Transverse colon (tissue), 4 donors: Measurements from ENCODE around the gene LINC00237. TPM values are rescaled to one million over a fixed set of nuclear protein-coding genes. Genes with fewer than 3 reads are reported as not detected.

ENCODE experiments used
- DNase-seq: peaks from one replicate; pipeline ENCODE4 v3.0.0-alpha.2; 2019
- H3K27ac ChIP-seq, 4 donors: fragments of 200-600 bp; sonication (generic); 2 replicates each; pipeline ENCODE4 v1.5.1; 2016 to 2018; ENCODE audit warnings: inconsistent platforms in 4 of 4
- H3K27me3 ChIP-seq: fragments of 200-600 bp; sonication (generic); 2 replicates; pipeline ENCODE4 v1.5.1; 2017; ENCODE audit warnings: inconsistent platforms
- H3K36me3 ChIP-seq, 4 donors: fragments of 200-600 bp; sonication (generic); 2 replicates each; pipeline ENCODE4 v1.5.1; 2017 to 2019; ENCODE audit warnings: inconsistent platforms in 4 of 4
- H3K4me1 ChIP-seq, 4 donors: fragments of 200-600 bp; sonication (generic); 2 replicates each; pipeline ENCODE4 v1.5.1; 2017 to 2020; ENCODE audit warnings: inconsistent platforms in 4 of 4
- H3K4me3 ChIP-seq, 4 donors: fragments of 200-600 bp; sonication (generic); 1 replicate in 1 of 4; 2 replicates in 3 of 4; pipeline versions ENCODE4 v1.5.1 to v1.6.1; 2017 to 2019; ENCODE audit warnings: inconsistent platforms in 4 of 4
- H3K9me3 ChIP-seq, 2 donors: fragments of 200-600 bp; sonication (generic); 2 replicates each; pipeline ENCODE4 v1.5.1; 2017 to 2019; ENCODE audit warnings: inconsistent platforms in 2 of 2
- EP300 ChIP-seq: sonication (generic); formaldehyde crosslinking; IDR thresholded peaks from one replicate; pipeline ENCODE4 v1.6.1; 2017; ENCODE audit warnings: antibody characterized with exemption, low read depth
- POLR2A ChIP-seq: fragments of 450-650 bp; IDR thresholded peaks from one replicate; pipeline ENCODE4 v1.6.1; 2016; ENCODE audit warnings: antibody characterized with exemption, mild to moderate bottlenecking, moderate library complexity
- POLR2AphosphoS5 ChIP-seq, 3 donors: sonication (generic); formaldehyde crosslinking; IDR thresholded peaks; one replicate each; pipeline ENCODE4 v1.6.1; 2016; ENCODE audit warnings: antibody characterized with exemption in 3 of 3
- WGBS, 2 donors: methylation state at CpG; one replicate each; pipeline ENCODE4 v1.1.5; 2018; ENCODE audit warnings: low coverage in 1 of 2; 5-methylcytosine and 5-hydroxymethylcytosine counted together
- in situ Hi-C, 4 donors: fragments of 200-750 bp; cut with MboI; loops; one replicate each; pipeline versions ENCODE4 v1.15.0 to v1.15.1; 2017; ENCODE audit warnings: low sequenced_read_pairs in 3 of 4, low pct_ligation_motif_present in 1 of 4, low pct_unique_long_range_greater_than_20kb in 1 of 4
- intact Hi-C: fragments of 100-400 bp; cut with DNase I; formaldehyde crosslinking; loops from one replicate; pipeline ENCODE4 v1.15.1; 2023; ENCODE audit warnings: low total_unique reads
- total RNA-seq, 4 donors: library from RNA; depleted of rRNA; stranded (reverse); fragments of >200 nt; gene quantifications; one replicate each; pipeline ENCODE4 v1.1.0, GENCODE V29; 2016
- TF ChIP-seq, protein P1 (sequence below), 5 experiments: fragments of 200-600 bp in 3 of 5; fragments of 450-650 bp in 2 of 5; sonication (generic) in 3 of 5; IDR thresholded peaks; 1 replicate in 2 of 5; 2 replicates in 3 of 5; pipeline ENCODE4 v1.5.1; 2016 to 2017; ENCODE audit warnings: antibody characterized with exemption in 5 of 5, inconsistent platforms in 3 of 5, mild to moderate bottlenecking in 2 of 5, moderate library complexity in 1 of 5

LINC00237 gene
- total RNA-seq, 4 donors from 2014 or later, result not detected

DNA sequence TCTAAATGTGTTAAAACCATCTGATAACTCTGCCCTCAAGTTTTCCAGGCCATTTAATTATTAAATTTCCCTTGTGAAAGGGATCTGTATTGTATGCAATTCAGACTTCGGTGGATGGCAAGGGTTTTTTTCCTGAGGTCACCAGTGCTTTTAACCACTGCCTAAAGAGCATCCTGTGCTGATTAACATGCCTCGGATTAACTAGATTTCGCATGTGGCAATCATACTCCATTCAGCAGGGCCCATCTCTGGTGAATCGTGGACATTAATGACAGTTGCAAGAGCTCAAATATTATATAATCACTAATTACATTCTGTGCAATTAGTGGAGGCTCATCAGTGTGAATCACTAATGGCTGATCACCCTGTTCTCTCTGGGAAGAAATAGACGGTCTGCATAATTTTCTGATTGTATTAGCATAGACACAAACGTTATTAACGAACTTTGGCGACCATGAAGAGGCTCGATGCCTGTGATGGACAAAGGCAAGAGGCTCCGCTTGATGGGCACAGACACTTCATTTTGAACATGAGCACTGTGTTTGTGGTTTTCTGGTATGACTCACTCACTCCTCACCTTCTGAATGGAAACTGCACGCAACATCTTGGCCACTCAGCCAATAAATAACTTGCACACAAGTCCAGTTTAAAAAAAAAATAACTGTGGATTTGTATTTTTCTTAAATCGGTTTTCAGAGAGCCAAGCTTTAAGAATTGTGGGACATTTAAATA is 31.4 kb downstream of the LINC00237 start:
- Histone ChIP-seq H3K4me1 (no peaks in the 10 kb centered on the region), H3K27ac (no peak overlapping the region), H3K4me3 (no peak overlapping the region), H3K9me3 (no peaks in the 10 kb centered on the region), H3K36me3 (no peaks in the 10 kb centered on the region), H3K27me3 (peaks cover 18% of the 10 kb centered on the region)
- no peak for TF ChIP-seq POLR2A
- in situ Hi-C loops, result loop anchor here in 1 of 4 donors (25.0 kb wide), 1 partner anchor 438 kb away; the partner anchor contains the start of gene NKX2-2
- no peak for DNase-seq
- intact Hi-C loops, result no loop called here
- 74 to 85% methylated on average over 3 to 12 of the region's 12 CpGs for WGBS, 2 donors

DNA sequence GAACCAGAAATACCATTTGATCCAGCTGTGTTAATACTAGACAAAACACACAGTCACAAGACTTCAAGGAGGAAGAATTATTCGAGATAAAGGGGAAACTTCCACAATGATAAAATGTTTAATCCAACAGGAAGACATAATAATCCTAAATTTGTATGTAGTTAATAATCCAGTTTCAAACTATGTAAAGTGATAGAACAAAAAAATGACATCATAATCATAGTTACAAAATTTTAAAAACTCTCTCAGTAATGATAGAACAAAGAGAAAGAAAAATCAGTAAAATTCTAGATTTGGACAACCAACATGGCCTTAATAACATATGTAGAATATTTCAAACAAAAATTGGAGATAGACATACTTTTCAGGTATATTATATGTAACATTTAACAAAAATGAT is 38.9 kb downstream of the LINC00237 start:
- H3K4me3 ChIP-seq, result no peak overlapping the region
- in situ Hi-C loops, result no loop called here
- H3K27ac ChIP-seq, result no peak overlapping the region
- H3K27me3 ChIP-seq, result no peaks in the 10 kb centered on the region
- WGBS, 2 donors, result 25 to 50% methylated on average over 1 of the region's 1 CpG
- intact Hi-C loops, result no loop called here
- DNase-seq, result no peak
- no peaks in the 10 kb centered on the region for H3K9me3 ChIP-seq
- TF ChIP-seq EP300 (no peak), POLR2AphosphoS5 (IDR thresholded peaks at IDR 0.05) (no peak), POLR2A (no peak)
- TF ChIP-seq, protein P1, sequence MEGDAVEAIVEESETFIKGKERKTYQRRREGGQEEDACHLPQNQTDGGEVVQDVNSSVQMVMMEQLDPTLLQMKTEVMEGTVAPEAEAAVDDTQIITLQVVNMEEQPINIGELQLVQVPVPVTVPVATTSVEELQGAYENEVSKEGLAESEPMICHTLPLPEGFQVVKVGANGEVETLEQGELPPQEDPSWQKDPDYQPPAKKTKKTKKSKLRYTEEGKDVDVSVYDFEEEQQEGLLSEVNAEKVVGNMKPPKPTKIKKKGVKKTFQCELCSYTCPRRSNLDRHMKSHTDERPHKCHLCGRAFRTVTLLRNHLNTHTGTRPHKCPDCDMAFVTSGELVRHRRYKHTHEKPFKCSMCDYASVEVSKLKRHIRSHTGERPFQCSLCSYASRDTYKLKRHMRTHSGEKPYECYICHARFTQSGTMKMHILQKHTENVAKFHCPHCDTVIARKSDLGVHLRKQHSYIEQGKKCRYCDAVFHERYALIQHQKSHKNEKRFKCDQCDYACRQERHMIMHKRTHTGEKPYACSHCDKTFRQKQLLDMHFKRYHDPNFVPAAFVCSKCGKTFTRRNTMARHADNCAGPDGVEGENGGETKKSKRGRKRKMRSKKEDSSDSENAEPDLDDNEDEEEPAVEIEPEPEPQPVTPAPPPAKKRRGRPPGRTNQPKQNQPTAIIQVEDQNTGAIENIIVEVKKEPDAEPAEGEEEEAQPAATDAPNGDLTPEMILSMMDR (IDR thresholded peaks at IDR 0.05), result no peak
- no peaks in the 10 kb centered on the region for H3K36me3 ChIP-seq
- no peaks in the 10 kb centered on the region for H3K4me1 ChIP-seq

DNA sequence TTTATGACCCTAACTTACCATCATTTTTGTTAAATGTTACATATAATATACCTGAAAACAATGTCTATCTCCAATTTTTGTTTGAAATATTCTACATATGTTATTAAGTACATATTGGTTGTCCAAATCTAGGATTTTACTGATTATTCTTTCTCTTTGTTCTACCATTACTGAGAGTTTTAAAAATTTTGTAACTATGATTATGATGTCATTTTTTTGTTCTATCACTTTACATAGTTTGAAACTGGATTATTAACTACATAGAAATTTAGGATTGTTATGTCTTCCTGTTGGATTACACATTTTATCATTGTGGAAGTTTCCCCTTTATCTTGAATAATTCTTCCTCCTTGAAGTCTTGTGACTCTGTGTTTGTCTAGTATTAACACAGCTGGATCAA is 41.2 kb downstream of the LINC00237 start:
- in situ Hi-C loops (no loop called here), intact Hi-C loops (no loop called here)
- Histone ChIP-seq H3K9me3 (no peaks in the 10 kb centered on the region), H3K4me1 (no peaks in the 10 kb centered on the region), H3K36me3 (no peaks in the 10 kb centered on the region), H3K27me3 (no peaks in the 10 kb centered on the region), H3K27ac (no peak overlapping the region), H3K4me3 (no peak overlapping the region)
- TF ChIP-seq POLR2AphosphoS5 (IDR thresholded peaks at IDR 0.05) (no peak), EP300 (no peak), POLR2A (no peak)
- TF ChIP-seq, protein P1 (IDR thresholded peaks at IDR 0.05), result no peak
- no peak for DNase-seq

DNA sequence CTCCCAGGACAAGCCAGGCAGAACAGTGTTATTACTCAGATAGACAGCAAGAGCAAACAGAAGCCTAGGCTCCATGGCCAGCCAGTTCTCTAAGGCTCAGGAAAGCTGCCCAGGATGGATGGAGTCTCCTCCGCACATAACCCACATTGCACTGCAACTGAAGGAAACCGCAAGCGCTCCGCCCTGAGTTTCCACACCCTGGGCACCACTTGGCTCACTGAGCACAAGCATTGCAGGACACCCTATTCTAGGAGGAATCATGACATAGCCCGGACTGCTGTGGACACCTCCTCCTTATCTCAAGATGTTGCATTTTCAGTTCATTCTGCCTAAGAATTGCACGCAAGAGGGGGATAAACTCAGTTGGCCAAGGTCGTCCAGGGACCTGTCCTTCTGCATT is 42.9 kb downstream of the LINC00237 start:
- in situ Hi-C loops (no loop called here), intact Hi-C loops (no loop called here)
- H3K27me3 ChIP-seq, result no peaks in the 10 kb centered on the region
- no peak for TF ChIP-seq EP300
- TF ChIP-seq POLR2AphosphoS5 (IDR thresholded peaks at IDR 0.05), result no peak
- TF ChIP-seq, protein P1 (IDR thresholded peaks at IDR 0.05), result no peak
- TF ChIP-seq POLR2A, result no peak
- no peak overlapping the region for H3K4me3 ChIP-seq
- no peak overlapping the region for H3K27ac ChIP-seq
- WGBS, 2 donors, result 75 to 89% methylated on average over 2 to 7 of the region's 7 CpGs
- no peaks in the 10 kb centered on the region for H3K9me3 ChIP-seq
- H3K4me1 ChIP-seq, result no peaks in the 10 kb centered on the region
- H3K36me3 ChIP-seq, result no peaks in the 10 kb centered on the region
- no peak for DNase-seq
